Retina (tissue), 1 donor: ENCODE measurements around the gene KLHL8.
"Not testable (repeated sequence)": the region's sequence is repeated elsewhere in the genome, so short reads cannot be mapped to it uniquely, and the experiment has no call there.

Source experiments
- DNase-seq: peaks from one replicate; pipeline ENCODE4 v3.0.0-alpha.2; 2016

Gene KLHL8

DNA sequence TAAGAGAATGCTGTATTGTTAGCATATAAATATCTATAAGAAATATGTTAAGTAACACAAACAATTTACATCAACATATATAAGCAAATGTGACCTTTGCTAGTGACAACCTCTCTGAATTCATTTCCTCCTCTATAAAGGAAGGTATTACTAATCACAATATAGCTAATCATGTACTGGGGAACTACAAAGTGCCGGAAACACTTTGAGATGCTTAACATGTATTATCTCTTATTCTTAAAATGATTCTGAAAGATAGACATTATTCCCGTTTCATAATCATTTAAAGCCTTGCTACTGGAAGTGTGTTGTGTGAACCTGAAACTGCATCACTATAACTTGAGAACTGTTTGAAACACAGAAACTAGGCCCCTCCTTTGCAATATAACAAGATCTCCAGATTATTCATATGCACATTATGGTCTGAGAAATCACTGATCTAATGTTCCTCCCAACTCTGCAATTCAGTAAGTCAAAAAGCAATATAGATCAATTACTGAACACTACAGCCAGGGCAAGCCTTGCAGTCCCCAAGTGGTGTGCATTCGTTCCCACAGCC is 54.0 kb downstream of the KLHL8 start:
- DNase-seq = no peak

DNA sequence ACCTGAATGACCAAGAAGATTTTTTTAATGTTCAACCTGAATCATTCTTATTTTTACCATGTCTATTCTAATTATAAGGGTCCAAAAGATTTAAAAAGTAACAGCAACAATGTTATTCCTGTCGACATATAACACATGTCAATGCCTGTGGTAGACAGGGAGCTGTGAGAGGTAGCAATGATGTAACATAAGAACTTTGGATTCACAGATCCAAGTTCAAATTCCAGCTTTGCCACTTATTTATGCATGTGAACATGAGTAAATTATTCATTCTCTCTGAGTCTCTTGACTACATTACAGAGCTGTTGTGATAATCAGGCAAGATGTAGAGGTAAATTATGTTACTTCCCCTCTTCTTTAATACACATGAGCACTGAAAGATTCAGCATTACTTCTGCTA is 54.5 kb downstream of the KLHL8 start:
- DNase-seq = no peak

DNA sequence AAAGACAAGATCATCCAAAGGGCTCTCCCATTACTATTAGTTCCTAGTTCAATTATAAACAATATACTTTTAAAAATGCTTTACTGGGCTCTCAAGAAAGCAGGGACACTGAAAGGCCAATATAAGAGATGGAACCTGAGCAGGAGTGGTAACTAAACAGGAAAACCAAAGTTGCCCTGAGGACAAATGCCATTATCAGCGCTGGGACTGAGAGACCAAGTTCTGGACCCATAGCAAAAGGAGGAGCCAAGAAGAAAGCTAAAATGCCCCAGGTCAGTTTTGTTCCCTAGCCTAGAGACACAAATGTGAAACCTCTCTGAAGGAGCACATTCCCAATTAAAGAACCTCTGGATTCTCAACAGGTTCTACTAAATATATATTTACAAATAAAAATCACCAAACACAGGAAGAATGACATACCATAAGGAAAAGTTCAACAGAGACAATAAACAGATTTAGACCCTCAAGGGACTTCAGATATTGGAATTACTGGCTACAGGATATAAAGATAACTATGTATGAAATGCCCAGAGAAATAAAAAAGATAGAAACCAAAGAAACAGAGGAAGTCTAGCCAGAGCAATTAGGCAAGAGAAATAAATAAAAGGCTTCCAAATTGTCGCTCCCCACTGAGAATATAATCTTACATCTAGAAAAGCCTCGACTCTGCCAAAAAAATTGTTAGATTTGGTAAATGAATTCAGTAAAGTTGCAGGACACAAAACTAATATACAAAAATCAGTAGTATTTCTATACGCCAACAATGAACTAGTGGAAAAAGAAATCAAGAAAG is 67.1 kb downstream of the KLHL8 start:
- no peak for DNase-seq

DNA sequence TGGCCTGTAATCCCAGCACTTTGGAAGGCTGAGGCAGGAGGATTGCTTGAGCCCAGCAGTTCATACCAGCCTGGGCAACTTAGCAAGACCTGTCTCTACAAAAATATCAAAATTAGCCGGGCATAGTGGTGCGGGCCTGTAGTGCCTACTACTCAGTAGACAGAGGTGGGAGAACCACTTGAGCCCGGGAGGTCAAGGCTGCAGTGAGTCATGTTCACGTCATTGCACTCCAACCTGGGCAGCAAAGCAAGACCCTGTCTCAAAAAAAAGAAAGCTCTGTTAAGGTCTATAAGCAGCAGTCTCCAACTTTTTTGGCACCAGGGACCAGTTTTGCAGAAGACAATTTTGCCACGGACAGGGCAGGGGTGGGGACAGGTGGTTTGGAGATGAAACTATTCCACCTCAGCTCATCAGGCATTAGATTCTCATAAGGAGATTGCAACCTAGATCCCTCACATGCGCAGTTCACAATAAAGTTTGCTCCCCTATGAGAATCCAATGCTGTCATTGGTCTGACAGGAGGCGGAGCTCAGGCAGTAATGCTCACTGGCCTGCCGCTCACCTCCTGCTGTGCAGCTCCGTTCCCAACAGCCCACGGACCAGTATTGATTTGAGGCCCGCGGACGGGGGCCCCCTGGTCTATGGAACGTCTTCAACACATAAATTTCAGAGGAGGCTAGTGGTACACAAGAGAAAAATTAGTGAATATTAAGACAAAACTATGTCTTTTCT is 67.9 kb downstream of the KLHL8 start:
- DNase-seq = peak; percentile 6

DNA sequence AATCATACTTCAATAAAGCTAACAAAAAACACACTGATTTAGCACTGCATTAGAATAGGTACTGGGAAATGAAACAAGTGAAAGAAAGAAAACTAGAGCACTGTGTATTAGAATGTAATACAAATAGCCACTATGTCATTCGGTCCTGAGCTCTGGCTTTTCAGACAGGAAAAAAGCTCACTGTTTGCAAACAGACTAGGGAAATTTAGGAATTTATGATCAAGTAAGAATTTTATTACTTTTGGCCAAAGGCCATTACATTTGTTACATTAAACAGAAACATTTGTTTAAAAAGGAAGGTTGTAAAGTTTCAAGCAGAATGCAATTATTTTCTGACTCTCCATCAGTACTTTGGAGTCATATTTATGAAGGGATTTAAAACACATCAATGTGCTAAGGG is 68.7 kb downstream of the KLHL8 start:
- DNase-seq = no peak

DNA sequence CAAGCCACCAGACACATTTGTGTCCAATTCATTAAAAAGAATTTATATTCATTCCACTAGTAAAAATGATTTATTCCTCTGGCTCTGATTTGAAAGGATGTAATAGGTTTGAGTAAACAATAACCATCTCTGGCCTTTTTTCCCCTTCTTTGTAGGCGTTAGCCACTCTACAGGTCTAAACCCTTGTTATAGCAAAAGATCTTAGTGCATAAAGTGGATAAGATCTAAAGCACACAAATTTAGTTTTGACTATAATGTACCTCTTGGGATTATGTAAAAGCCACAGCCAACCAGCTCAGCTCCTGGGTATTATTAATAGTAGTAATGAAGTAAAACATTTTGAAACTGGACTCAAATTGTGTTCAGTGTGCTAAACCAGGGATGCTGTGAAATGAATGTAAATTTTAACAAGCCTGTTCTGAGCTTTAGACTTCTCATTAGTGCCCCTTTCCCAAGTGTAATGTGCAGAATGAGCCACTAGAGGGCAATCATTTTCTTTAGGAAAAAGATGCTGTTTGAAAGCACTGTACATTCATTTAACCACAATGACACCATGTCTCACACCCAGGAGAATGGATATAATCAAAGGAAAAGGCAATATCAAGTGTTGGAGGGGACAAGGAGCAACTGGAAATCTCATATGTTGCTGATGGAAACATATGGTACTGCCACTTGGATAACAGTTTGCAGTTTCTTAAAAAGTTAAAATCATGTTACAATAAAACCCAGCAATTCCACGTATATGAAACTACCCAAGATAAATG is 69.7 kb downstream of the KLHL8 start:
- peak; percentile 57 for DNase-seq

DNA sequence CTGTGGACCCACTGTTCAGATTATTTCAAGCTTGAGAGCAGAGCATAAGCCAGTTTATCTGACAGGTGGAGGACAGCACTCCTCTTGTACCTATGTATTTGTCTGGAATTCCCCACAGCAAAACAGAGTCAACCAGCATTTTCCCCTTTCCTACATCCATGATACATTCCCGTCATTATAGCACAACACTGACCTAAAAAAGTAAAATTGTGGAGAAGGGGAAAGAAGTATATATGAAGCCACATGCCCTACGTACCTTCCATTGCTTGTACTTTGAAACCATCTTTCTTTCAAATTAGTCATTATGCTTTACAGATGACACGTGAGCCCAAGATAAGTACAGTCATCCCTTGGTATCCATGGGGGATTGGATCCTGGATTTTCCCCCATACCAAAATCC is 73.3 kb downstream of the KLHL8 start:
- no peak for DNase-seq

DNA sequence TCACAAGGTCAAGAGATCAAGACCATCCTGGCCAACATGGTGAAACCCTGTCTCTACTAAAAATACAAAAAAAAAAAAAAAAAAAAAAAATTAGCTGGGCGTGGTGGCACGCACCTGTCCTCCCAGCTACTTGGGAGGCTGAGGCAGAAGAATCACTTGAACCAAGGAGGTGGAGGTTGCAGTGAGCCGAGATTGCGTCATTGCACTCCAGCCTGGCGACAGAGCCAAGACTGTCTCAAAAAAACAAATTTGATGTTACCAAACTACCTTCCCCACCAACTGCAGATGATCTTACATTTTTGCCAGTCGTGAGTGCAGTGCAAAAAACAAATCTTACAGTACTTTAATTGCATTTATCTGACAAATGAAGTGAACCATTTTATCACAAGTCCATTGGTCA is 74.5 kb downstream of the KLHL8 start:
- not testable (repeated sequence) for DNase-seq

DNA sequence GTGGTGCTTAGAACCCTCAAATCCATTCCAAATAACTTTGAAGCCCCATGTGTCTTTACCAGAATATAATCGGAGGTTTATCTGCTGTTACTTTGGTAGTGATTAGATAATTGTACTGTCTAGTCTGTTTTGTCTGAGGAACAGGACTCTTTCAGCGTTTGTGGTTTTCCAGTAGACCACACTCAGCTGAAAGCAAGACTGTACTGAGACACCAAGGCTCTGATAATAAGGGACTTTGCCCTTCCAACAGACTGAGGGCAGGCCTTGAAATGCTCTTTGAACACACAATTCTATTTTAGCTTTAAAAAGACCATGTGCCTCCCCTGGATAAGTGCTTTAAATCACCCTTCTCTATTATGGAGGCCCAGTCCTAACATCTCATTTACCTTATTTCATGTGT is 76.1 kb downstream of the KLHL8 start:
- no peak for DNase-seq

DNA sequence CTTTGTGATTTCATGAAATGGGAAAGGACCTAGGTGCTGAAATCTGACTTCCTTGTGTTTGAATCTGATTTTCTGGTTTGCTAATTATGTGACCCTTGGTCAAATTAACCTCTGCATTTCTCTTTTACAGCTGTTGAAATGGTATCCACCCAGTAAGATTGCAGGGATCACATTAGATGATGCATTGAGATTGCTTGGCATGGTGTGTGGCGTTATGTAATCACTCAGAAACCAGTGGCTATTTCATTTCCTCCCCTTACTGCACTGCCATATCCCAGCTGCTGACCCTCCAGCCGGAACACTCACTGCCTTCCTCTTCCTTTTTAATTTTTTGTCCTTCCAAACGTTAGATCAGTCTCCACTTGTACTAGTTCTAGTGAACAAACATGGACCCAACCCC is 79.0 kb downstream of the KLHL8 start:
- DNase-seq = no peak

DNA sequence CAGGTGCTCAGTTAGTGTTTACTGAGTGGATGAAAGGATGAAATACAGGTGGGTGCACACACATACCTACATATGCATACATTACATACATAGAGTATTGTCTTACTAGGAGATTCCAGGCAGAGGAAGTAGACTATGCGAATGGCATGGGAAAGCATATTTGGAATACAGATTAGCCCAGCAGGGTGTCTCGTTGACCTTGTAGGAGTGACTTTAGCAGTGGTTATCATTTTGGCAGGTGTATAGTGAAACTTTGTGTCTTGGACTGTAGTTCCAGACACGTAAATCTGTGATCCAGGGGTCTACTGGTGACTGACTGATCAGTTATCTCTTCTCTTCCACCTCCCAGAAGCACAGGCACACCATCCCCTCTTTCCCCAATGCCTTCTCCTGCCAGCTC is 86.3 kb downstream of the KLHL8 start:
- no peak for DNase-seq

DNA sequence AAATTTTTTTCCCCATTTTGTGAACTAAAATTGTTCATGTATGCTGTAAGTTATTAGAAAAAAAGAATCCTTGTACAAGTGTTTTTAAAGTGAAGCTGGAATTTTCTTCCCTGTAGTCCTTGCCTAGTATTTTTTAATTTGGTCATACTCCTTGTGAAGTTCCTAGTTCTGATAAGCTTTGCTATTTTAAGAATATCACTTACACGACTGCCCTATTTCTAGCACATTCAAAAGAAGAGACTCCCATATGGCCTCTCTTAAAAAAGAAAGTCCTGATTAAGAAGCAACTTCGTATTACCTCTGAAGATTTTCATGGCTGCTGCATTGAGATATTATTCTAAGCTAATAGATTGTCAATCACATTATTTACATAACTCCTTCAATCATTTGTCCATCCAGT is 87.2 kb downstream of the KLHL8 start:
- no peak for DNase-seq

DNA sequence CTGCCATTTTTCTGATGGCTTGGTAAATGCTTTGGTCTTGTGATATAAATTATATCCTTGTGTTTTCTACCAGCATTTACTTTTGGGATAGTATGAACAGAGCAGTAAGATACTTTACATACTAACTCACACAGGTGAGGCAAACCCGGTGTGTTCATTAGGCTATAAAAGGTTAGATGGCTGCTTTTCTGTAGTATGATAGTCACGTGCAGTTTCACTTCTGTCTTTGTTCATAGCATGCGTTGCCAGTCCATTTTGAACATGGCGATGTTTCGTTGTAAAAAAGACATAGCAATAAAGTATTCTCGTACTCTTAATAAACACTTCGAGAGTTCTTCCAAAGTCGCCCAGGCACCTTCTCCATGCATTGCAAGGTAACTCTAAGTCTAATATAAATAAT is 88.4 kb downstream of the KLHL8 start:
- DNase-seq = no peak

DNA sequence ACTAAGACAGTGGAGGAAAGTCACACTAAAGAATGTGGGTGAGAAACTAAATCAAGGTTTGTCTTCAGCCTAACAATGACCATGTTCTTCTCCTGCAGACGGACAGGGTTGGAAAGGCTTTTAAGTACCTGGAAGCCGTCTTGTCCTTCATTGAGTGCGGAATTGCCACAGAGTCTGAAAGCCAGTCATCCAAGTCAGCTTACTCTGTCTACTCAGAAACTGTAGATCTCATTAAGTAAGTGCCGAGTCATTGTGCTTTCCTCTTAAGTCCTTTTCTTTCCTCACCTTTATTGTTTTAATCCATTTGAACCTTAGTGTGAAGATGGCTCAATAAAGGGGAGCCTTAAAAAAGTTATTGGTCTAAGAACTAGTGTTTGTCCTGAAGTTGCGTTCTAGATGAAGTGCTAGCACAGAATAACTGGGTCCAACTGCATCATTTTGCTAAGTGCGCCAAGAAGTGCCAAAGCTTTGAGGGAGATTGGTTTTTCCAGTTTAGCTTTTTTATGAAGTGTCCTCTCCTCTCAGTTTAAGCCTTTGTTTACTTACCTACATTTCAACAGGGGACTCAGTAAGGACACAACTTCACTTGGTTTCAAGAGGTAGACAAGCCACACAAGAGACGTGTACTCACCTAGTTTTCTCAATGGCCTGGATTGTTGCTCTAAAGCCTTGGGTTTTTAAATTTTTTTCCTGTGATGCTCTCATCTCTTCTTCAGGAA is 89.3 kb downstream of the KLHL8 start:
- DNase-seq = no peak

DNA sequence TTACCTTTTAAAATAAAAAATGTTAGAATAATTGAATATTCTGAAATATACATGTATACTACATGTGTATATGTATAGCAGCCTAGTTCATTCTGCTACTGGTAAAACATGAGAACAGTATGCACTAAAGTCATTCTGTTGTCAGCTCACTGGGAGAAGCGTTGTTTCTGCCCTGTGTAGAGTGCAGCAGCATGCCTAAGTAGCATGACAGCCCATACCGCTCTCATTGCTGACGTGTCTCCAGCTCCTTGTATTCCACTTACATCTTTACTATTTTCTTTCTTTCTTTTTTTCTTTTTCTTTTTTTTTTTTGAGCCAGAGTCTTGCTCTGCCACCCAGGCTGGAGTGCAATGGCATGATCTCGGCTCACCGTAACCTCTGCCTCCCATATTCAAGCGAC is 90.7 kb downstream of the KLHL8 start:
- DNase-seq = no peak

DNA sequence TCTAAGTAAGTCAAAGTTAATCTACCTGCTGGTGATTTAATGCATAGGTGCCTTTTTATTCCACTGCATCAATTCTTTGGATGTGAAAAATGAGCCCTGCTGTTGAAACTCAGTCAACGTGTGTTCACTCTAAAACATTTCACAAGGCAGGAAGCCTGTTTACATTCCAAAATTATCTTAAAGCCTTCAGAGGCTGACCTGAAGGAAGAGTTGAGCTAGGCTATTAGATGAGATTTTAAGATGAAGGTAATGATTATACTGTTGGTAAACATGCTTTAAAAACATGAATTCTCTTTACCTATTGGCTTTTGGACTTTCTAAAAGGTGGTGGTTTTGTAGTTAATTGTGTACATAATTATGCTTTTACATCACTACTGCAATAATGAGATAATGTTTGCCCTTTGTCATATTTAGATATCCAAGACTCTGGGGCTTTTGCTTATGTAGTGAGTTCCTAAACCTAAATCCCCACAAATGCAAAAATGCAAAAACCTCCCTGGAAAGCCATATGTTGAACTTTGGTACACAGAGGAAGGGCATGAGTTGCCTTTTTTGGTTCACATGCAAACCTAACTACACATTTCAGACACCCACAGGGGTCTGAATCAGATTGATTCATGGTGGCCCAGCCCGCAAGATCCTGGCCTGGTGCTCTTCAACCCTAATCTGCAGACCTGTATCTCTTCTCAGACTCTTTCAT is 92.3 kb downstream of the KLHL8 start:
- DNase-seq = no peak

DNA sequence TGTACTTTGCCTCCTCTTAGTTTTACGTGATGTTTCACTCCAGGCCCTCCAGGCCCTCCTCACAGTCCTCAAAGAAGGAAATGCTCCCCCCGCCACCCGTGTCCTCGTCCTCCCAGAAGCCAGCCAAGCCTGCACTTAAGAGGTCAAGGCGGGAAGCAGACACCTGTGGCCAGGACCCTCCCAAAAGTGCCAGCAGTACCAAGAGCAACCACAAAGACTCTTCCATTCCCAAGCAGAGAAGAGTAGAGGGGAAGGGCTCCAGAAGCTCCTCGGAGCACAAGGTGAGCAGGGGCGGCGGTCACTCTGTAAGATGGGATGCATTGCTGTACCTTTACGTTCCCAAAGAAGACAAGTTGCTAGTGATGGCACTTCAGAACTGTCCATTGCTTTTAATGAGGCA is 94.4 kb downstream of the KLHL8 start:
- no peak for DNase-seq

DNA sequence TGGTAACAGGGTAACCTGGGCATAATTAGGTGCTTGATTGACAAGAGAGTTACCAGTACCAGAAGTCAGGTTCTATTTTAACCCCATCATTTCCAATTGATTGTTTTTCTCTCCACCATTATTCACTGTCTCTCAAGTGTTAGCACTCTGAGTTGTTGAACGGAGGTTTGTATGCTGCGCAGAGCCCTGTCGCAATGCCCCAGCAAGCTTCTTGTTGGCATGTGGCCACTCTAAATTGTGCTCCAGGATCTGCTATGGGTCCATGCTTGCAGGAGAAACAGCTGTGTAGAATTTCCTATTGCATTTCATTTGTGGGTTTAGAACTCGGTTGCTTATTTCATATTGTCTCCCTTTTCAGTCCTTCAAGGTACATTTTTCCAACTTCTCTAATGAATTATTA is 98.2 kb downstream of the KLHL8 start:
- DNase-seq = no peak

DNA sequence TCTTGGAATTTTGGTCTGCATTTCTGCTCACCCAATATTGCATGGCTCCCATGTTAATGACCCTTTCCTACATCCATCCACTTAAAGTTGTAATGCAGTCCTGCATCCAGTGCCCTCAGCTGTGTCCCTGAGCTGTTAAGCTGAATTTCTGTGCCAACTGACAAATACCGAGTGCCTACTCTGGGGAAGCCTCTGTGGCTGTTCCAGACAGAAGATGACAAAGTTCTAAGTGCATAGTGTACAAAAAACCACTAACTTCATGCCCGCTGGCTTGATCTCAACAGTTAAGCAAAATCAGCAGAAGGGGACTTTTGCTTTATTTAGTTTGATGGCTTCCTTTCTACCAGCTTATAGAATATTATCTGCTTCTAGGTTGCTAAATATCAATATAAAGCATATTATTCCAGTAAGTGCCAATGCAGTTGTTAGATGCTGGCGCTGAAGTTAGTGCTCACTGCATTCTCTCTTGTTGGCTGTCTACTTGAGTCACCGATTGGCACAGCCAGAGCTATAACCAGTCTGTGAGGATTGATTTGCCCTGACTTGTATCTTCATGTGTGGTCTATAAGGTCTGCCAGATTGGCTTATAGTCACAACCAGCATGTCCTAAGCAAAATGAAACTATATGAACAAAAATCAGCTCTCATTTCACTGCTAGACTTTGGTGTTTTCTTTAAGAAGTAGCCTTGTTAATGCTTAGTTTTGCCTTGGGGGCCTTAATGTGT is 98.9 kb downstream of the KLHL8 start:
- DNase-seq = no peak

DNA sequence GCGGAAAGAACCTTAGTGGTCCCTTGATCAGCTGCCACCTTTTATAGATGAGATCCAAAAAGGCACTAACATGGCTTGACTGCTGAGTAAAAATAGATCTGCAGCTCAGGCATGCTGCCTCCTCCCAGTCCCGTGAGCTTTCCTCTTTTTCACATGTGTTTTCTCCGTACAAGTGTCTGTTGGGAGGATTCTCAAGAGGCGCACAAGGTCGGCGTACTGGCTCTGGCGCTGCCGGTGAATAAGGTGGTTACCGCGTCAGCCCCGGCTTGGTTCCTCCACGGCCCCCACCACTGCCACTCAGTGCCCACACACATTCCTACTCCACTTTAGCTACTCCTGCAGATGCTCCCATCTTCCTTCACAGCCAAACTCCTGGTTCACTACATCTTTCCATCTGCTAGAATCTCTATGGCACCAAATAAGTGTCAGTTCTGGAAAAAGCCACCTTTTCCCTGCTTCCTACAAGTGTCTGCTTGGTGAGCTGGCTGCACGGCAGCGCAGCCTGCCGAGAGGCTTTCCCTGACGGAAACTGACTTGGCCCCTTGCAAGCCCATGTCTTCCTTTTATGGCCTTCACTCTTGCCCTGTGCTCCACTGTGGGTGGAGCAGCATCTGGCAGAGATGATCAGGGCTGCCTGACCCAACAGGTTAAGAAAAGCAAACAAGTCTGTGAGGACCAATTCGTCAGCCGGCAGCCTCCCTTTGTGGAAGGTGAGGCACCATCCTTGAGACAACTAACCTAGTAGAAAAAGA is 99.8 kb downstream of the KLHL8 start:
- DNase-seq = no peak

DNA sequence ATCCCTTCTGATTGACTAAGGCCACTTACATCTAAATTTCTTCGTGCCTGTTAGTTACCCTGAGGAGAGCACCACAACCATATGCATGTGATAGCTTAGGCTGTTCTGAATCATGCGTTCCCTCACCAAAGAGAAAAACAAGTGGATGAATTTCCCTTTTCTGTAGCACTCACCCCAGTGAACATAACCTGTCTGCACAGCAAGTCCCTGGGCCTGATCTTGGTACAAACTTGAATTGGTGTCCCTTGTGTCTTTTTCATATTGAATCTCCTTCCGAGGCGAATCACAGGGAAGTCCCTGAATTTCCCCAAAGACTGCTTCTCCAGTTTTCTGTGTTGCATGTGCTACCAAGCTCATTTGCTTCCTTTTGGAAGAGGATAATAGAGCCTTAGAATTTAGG is 100.4 kb downstream of the KLHL8 start:
- no peak for DNase-seq
